Progenitor cell of endocrine pancreas (in vitro differentiated cells): ENCODE measurements around the gene GNB1L. TPM values are rescaled to one million over a fixed set of nuclear protein-coding genes. Genes with fewer than 3 reads are reported as not detected.

ENCODE experiments used
- DNase-seq: peaks from one replicate; pipeline ENCODE4 v3.0.0; 2021; ENCODE audit warnings: low spot score; ENCODE audit not compliant: unreplicated experiment
- H3K27ac Mint-ChIP-seq: 2 replicates; pipeline ENCODE4 v1.8.0; 2021; ENCODE audit warnings: mild to moderate bottlenecking, moderate library complexity, mixed read lengths
- H3K27me3 Mint-ChIP-seq: 2 replicates; pipeline ENCODE4 v1.8.0; 2021; ENCODE audit warnings: mixed read lengths
- H3K36me3 Mint-ChIP-seq: 2 replicates; pipeline ENCODE4 v1.8.0; 2022; ENCODE audit warnings: mixed read lengths; ENCODE audit not compliant: insufficient read depth
- H3K4me1 Mint-ChIP-seq: 2 replicates; pipeline ENCODE4 v1.8.0; 2021; ENCODE audit warnings: low read depth, mixed read lengths
- H3K4me3 Mint-ChIP-seq: 2 replicates; pipeline ENCODE4 v1.8.0; 2021; ENCODE audit warnings: low read depth, mild to moderate bottlenecking, moderate library complexity, mixed read lengths
- H3K9me3 Mint-ChIP-seq: 2 replicates; pipeline ENCODE4 v1.8.0; 2021; ENCODE audit warnings: low read depth, mixed read lengths
- total RNA-seq: library from RNA; stranded (reverse); gene quantifications from 2 replicates; pipeline ENCODE4 v1.2.1, GENCODE V29; 2021
- TF ChIP-seq, protein P1 (sequence below): fragments of 200-600 bp; sonication (generic); IDR thresholded peaks from one replicate; pipeline ENCODE4 v1.5.0; 2021; ENCODE audit warnings: antibody characterized with exemption, mild to moderate bottlenecking; ENCODE audit not compliant: unreplicated experiment

The GNB1L gene
- total RNA-seq, 1 donor from 2014 or later: 9.9 TPM

DNA sequence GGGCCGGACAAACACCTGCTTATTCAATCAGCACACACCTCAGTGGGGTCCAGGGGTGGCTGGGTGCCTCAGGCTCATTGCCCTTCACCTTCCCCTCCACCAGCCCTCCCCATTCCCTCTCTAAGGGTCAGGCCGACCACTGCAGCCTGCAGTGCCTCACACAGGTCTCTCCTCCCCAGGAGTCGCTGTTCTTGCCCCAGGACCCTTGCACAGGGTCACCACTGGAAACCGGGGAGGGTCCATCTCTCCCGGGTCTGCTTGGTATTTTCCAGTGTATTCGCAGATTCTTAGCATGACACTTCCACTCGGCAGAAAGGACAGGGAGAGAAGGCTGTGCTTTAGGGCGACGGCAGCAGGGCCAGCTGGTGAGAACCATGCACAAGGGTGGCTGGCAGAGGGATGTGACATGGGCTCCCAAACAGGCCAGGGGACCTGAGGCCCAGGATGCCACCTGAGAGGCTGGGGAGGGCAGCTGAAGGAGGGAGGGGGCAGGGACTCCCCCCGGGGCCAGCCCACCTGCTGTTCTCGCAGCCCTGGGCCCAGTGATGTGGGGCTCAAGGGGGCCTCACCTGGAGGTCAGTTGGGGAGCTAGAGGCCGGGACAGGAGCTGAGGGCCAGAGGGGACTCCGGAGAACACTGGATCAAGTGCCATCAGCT lies 110.2 kb downstream of the GNB1L start:
- peaks cover 12% of the 10 kb centered on the region for H3K27me3 Mint-ChIP-seq
- no peak overlapping the region for H3K27ac Mint-ChIP-seq
- no peaks in the 10 kb centered on the region for H3K36me3 Mint-ChIP-seq
- no peaks in the 10 kb centered on the region for H3K9me3 Mint-ChIP-seq
- DNase-seq: no peak
- TF ChIP-seq, protein P1, sequence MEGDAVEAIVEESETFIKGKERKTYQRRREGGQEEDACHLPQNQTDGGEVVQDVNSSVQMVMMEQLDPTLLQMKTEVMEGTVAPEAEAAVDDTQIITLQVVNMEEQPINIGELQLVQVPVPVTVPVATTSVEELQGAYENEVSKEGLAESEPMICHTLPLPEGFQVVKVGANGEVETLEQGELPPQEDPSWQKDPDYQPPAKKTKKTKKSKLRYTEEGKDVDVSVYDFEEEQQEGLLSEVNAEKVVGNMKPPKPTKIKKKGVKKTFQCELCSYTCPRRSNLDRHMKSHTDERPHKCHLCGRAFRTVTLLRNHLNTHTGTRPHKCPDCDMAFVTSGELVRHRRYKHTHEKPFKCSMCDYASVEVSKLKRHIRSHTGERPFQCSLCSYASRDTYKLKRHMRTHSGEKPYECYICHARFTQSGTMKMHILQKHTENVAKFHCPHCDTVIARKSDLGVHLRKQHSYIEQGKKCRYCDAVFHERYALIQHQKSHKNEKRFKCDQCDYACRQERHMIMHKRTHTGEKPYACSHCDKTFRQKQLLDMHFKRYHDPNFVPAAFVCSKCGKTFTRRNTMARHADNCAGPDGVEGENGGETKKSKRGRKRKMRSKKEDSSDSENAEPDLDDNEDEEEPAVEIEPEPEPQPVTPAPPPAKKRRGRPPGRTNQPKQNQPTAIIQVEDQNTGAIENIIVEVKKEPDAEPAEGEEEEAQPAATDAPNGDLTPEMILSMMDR: no peak
- H3K4me3 Mint-ChIP-seq: no peak overlapping the region
- H3K4me1 Mint-ChIP-seq: peaks cover 2% of the 10 kb centered on the region

- DNase-seq: no peak
- Mint-ChIP-seq H3K27me3 (peaks cover 8% of the 10 kb centered on the region), H3K27ac (no peak overlapping the region), H3K4me3 (no peak overlapping the region), H3K36me3 (no peaks in the 10 kb centered on the region), H3K9me3 (no peaks in the 10 kb centered on the region), H3K4me1 (no peaks in the 10 kb centered on the region)
- TF ChIP-seq, protein P1: no peak
Observed at GRCh38 chr22:19743651-19744050, 111.0 kb downstream of the GNB1L start.

DNA sequence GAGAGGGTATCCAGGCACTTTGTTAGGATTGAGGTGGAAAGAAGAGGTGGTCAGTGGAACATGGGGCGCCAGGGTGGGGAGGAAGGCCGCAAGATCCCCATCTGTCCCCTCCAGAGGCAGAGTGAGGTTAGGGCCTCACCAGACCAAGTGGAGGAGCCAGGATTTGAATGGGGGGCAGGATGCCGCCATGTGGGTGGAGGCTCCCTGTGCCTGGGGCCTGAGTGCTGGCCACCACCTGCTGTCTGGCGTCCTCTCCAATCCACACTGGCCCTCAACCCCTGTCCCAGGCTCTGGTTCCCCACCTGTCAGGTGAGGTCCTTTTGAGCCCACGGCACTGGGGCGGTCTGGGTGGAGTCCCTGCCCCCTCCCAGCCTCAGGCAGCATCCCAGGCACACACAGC lies 111.6 kb downstream of the GNB1L start:
- Mint-ChIP-seq H3K4me3 (no peak overlapping the region), H3K27ac (no peak overlapping the region), H3K36me3 (no peaks in the 10 kb centered on the region), H3K4me1 (peaks cover 2% of the 10 kb centered on the region), H3K9me3 (no peaks in the 10 kb centered on the region), H3K27me3 (peaks cover 2% of the 10 kb centered on the region)
- TF ChIP-seq, protein P1: no peak
- DNase-seq: no peak

DNA sequence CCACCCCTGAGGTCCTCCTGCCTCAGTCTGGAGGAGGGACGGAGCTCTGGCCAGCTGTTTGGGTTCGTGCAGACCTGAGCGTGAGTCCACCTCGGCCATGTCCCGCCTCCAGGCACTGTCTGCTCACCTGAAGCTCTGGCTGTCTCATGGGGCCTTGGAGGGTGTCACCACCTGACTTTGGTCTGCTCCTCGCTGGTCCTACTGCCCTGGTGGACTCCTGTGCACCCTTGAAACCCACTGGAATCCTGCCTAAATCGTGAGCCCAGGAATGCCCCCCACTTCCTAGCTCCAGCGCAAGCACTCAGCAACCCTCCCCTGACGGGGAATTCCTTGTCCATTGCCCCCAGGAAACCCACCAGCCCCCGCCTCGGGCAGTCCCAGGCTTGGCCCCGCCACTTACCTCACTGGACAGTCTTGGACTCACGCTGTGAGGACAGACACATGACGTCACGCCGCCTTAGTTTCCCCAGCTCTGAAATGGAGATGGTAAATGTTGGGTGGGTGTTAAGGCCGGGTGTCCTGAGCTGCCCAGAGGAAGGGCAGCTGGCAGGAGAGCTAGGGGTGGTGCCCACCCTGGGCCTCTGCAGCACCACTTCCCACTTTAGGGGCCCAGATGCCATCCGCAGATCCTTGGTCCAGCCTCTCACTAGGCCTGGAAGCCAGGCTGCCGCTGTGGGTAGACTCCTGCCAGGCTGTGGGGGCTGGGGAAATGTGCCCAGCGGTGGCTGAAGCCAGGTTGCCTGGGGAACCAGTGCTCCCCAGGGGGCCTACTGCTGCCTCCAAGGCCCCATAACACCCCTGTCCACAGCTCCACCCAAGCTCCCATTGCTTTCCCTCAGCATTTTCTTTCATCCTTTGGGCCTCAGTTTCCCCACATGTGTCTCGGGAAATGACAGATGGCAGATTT lies 112.3 kb downstream of the GNB1L start:
- H3K9me3 Mint-ChIP-seq: no peaks in the 10 kb centered on the region
- TF ChIP-seq, protein P1: no peak
- H3K4me3 Mint-ChIP-seq: no peak overlapping the region
- no peaks in the 10 kb centered on the region for H3K27me3 Mint-ChIP-seq
- H3K27ac Mint-ChIP-seq: no peak overlapping the region
- peaks cover 8% of the 10 kb centered on the region for H3K4me1 Mint-ChIP-seq
- H3K36me3 Mint-ChIP-seq: no peaks in the 10 kb centered on the region
- DNase-seq: no peak

DNA sequence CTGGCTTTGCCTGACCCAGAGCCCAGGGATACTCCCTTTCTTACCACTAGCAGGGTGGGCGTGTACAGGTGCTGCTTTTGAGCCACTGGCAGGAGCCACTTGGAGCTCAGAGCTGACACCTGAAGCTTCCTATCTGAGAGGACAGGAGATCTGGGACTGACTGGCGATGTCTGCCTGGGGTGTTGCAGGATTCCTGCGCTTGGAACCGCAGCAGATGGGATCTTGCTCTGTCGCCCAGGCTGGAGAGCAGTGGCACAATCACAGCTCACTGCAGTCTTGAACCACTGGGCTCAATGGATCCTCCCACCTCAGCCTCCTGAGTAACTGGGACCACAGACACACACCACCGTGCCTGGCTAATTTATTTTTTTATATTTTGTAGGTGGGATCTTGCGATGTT lies 113.6 kb downstream of the GNB1L start:
- H3K4me1 Mint-ChIP-seq: peaks cover 16% of the 10 kb centered on the region
- DNase-seq: no peak
- H3K27me3 Mint-ChIP-seq: no peaks in the 10 kb centered on the region
- H3K36me3 Mint-ChIP-seq: no peaks in the 10 kb centered on the region
- TF ChIP-seq, protein P1: no peak
- H3K27ac Mint-ChIP-seq: no peak overlapping the region
- no peak overlapping the region for H3K4me3 Mint-ChIP-seq
- no peaks in the 10 kb centered on the region for H3K9me3 Mint-ChIP-seq
